A549 (cell line): ENCODE data around the gene RAB3GAP1. TPM values are rescaled to one million over a fixed set of nuclear protein-coding genes. Genes with fewer than 3 reads are reported as not detected.

ENCODE experiments used
- ATAC-seq, 2 experiments: fragments of 200-7000 bp in 1 of 2; fragments of >200 bp in 1 of 2; cut with Nextera tagmentation in 1 of 2; cut with Tn5 transposase in 1 of 2; 3 replicates each; pipeline versions ENCODE4 v1.8.0 to v1.9.1; 2018 to 2020; ENCODE audit warnings: mild to moderate bottlenecking in 1 of 2, moderate library complexity in 1 of 2
- CTCF ChIA-PET: fragments of 300-600 bp; sonication (Branson Sonifier 250); formaldehyde crosslinking; extraction: SDS; loops from one replicate; lab custom pipeline; 2021; ENCODE audit warnings: antibody characterized with exemption, inconsistent platforms; lab: Yijun Ruan, JAX
- POLR2A ChIA-PET: fragments of 350-600 bp; formaldehyde crosslinking; extraction: SDS; loops from one replicate; lab custom pipeline; 2021; ENCODE audit warnings: antibody characterized with exemption, inconsistent platforms; lab: Yijun Ruan, JAX
- DNase-seq, 2 experiments: peaks; one replicate each; pipeline versions ENCODE4 v3.0.0 to v3.0.0-alpha.2; 2011 to 2016; ENCODE audit warnings: low read depth in 1 of 2, low spot score in 1 of 2
- FAIRE-seq: peaks from 2 replicates; lab custom pipeline; 2011; peaks lifted over from hg19 to GRCh38; lab: Jason Lieb, UNC
- H3K27ac ChIP-seq, 2 experiments: fragments of >200 bp; sonication (Bioruptor Twin); formaldehyde crosslinking; 3 replicates each; pipeline ENCODE4 v1.5.1; 2016 to 2017
- H3K4me1 ChIP-seq: fragments of >200 bp; sonication (Bioruptor Twin); formaldehyde crosslinking; 3 replicates; pipeline ENCODE4 v1.6.1; 2016
- H3K4me2 ChIP-seq: fragments of >200 bp; sonication (Bioruptor Twin); formaldehyde crosslinking; 3 replicates; pipeline ENCODE4 v1.6.1; 2016
- H3K4me3 ChIP-seq: fragments of >200 bp; sonication (Bioruptor Twin); formaldehyde crosslinking; 3 replicates; pipeline ENCODE4 v1.5.1; 2016
- H3K9me3 ChIP-seq: fragments of >200 bp; sonication (Bioruptor Twin); formaldehyde crosslinking; 3 replicates; pipeline ENCODE4 v1.6.1; 2016
- CBX8 ChIP-seq: fragments of 200-600 bp; sonication (generic); IDR thresholded peaks from 2 replicates; pipeline ENCODE4 v1.6.1; 2016
- CEBPB ChIP-seq, 2 experiments: fragments of >200 bp in 1 of 2; sonication (Bioruptor Twin) in 1 of 2; formaldehyde crosslinking in 1 of 2; IDR thresholded peaks; 2 replicates each; pipeline ENCODE4 v1.6.1; 2012 to 2016
- CHD2 ChIP-seq: fragments of 150-350 bp; IDR thresholded peaks from 2 replicates; pipeline ENCODE4 v1.6.1; 2014; ENCODE audit warnings: low read length; ENCODE audit not compliant: partially characterized antibody
- CTCF ChIP-seq: fragments of >200 bp; sonication (Bioruptor Twin); formaldehyde crosslinking; IDR thresholded peaks from 3 replicates; pipeline ENCODE4 v1.5.1; 2016
- E2F6 ChIP-seq: IDR thresholded peaks from 2 replicates; pipeline ENCODE4 v1.6.1; 2012; ENCODE audit warnings: low read depth, borderline replicate concordance
- EHF ChIP-seq: fragments of 250-450 bp; sonication (Bioruptor Pico); IDR thresholded peaks from 2 replicates; pipeline ENCODE4 v1.5.0; 2020; ENCODE audit warnings: mild to moderate bottlenecking
- EHMT2 ChIP-seq: fragments of 200-600 bp; sonication (generic); IDR thresholded peaks from 2 replicates; pipeline ENCODE4 v1.6.1; 2016; ENCODE audit warnings: antibody characterized with exemption, low read depth, mild to moderate bottlenecking, moderate library complexity
- EP300 ChIP-seq, 2 experiments: fragments of >200 bp; sonication (Bioruptor Twin); formaldehyde crosslinking; IDR thresholded peaks; 2 replicates in 1 of 2; 3 replicates in 1 of 2; pipeline ENCODE4 v1.6.1; 2016 to 2017
- FOSB ChIP-seq: fragments of 250-450 bp; sonication (Bioruptor Pico); IDR thresholded peaks from 2 replicates; pipeline ENCODE4 v1.5.0; 2020; ENCODE audit warnings: mild to moderate bottlenecking, moderate library complexity
- FOSL2 ChIP-seq, 2 experiments: fragments of 450-650 bp in 1 of 2; fragments of >200 bp in 1 of 2; sonication (Bioruptor Twin) in 1 of 2; formaldehyde crosslinking; IDR thresholded peaks; 2 replicates each; pipeline versions ENCODE4 v1.5.0 to v1.6.1; 2016 to 2020; ENCODE audit warnings: mild to moderate bottlenecking in 1 of 2, moderate library complexity in 1 of 2
- HDAC2 ChIP-seq: fragments of 200-600 bp; sonication (generic); IDR thresholded peaks from 2 replicates; pipeline ENCODE4 v1.6.1; 2016
- HEYL ChIP-seq: fragments of 250-450 bp; sonication (Bioruptor Pico); IDR thresholded peaks from 2 replicates; pipeline ENCODE4 v1.8.0; 2021; ENCODE audit warnings: mild to moderate bottlenecking, moderate library complexity
- HOXA7 ChIP-seq: fragments of 250-450 bp; sonication (Bioruptor Pico); IDR thresholded peaks from 2 replicates; pipeline ENCODE4 v1.5.0; 2020; ENCODE audit warnings: mild to moderate bottlenecking, moderate library complexity
- JUN ChIP-seq, 2 experiments: fragments of >200 bp; sonication (Bioruptor Twin); formaldehyde crosslinking; IDR thresholded peaks; 2 replicates in 1 of 2; 3 replicates in 1 of 2; pipeline ENCODE4 v1.6.1; 2016 to 2017
- KDM5A ChIP-seq: fragments of 200-600 bp; sonication (generic); IDR thresholded peaks from 2 replicates; pipeline ENCODE4 v1.6.1; 2016; ENCODE audit warnings: antibody characterized with exemption, mild to moderate bottlenecking
- MYC ChIP-seq: IDR thresholded peaks from 2 replicates; pipeline ENCODE4 v1.6.1; 2012; ENCODE audit warnings: mild to moderate bottlenecking, inconsistent platforms, low read length, improper control_type of control experiment, borderline replicate concordance
- NFE2L2 ChIP-seq: fragments of 150-350 bp; conservative IDR thresholded peaks from 2 replicates; pipeline ENCODE4 v1.6.1; 2014; ENCODE audit warnings: low read length
- NPAS2 ChIP-seq: fragments of 250-450 bp; sonication (Bioruptor Pico); IDR thresholded peaks from 2 replicates; pipeline ENCODE4 v1.8.0; 2022; ENCODE audit warnings: mild to moderate bottlenecking, moderate library complexity, borderline replicate concordance
- PHF8 ChIP-seq: fragments of 200-600 bp; sonication (generic); IDR thresholded peaks from 2 replicates; pipeline ENCODE4 v1.6.1; 2016; ENCODE audit warnings: low read depth, mild to moderate bottlenecking, antibody characterized with exemption, moderate library complexity, borderline replicate concordance
- POLR2A ChIP-seq: IDR thresholded peaks from 2 replicates; pipeline ENCODE4 v1.6.1; 2012; ENCODE audit warnings: mild to moderate bottlenecking, low read length
- RCOR1 ChIP-seq: fragments of 150-350 bp; IDR thresholded peaks from 2 replicates; pipeline ENCODE4 v1.6.1; 2014; ENCODE audit warnings: antibody characterized with exemption, low read length, low read depth
- SMC3 ChIP-seq: fragments of >200 bp; sonication (Bioruptor Twin); formaldehyde crosslinking; IDR thresholded peaks from 3 replicates; pipeline ENCODE4 v1.6.1; 2018; ENCODE audit warnings: inconsistent platforms
- SREBF2 ChIP-seq: fragments of 450-650 bp; IDR thresholded peaks from 2 replicates; pipeline ENCODE4 v1.6.1; 2014; ENCODE audit warnings: mild to moderate bottlenecking, moderate library complexity
- TP53 ChIP-seq: fragments of 250-450 bp; sonication (Bioruptor Pico); IDR thresholded peaks from 2 replicates; pipeline ENCODE4 v1.5.0; 2021; ENCODE audit warnings: mild to moderate bottlenecking, moderate library complexity
- USF2 ChIP-seq: fragments of 450-650 bp; IDR thresholded peaks from 2 replicates; pipeline ENCODE4 v1.6.1; 2014; ENCODE audit warnings: antibody characterized with exemption
- ZNF302 ChIP-seq: fragments of 250-450 bp; sonication (Bioruptor Pico); IDR thresholded peaks from 2 replicates; pipeline ENCODE4 v1.9.0; 2021; ENCODE audit warnings: inconsistent platforms, mild to moderate bottlenecking, moderate library complexity
- ZSCAN20 ChIP-seq: fragments of 250-450 bp; sonication (Bioruptor Pico); IDR thresholded peaks from 2 replicates; pipeline ENCODE4 v1.8.0; 2022; ENCODE audit warnings: mild to moderate bottlenecking, moderate library complexity
- WGBS: methylation state at CpG from one replicate; pipeline ENCODE4 v1.1.6; 2017; ENCODE audit errors: missing lambda C conversion rate; 5-methylcytosine and 5-hydroxymethylcytosine counted together
- polyA plus RNA-seq, 4 experiments: library from polyadenylated mRNA; depleted of rRNA in 3 of 4; stranded (reverse); fragments of >200 nt; fragmentation: RNase III in 1 of 4; extraction: RNeasy Plus Mini Kit Qiagen cat#74134 plus additional on column Dnase treatment in 1 of 4; gene quantifications; 2 replicates in 3 of 4; 3 replicates in 1 of 4; pipeline ENCODE4 v1.2.3, GENCODE V29; 2011 to 2017

The RAB3GAP1 gene
- polyA plus RNA-seq, 2 of the 4 experiments (the other 2 are of a cell fraction) = 29.7 to 44.6 TPM

GRCh38 chr2:135159191-135159590, 107.1 kb downstream of the RAB3GAP1 start:
- Histone ChIP-seq H3K4me1 (no peaks in the 10 kb centered on the region), H3K4me2 (no peak overlapping the region), H3K27ac (no peak overlapping the region), H3K9me3 (no peaks in the 10 kb centered on the region), H3K4me3 (no peak overlapping the region)
- no peak for ATAC-seq
- no peak for DNase-seq
- no peak for TF ChIP-seq KDM5A
- TF ChIP-seq ZSCAN20 (CRISPR knock-in tag) = no peak
- TF ChIP-seq SREBF2 = no peak
- no peak for TF ChIP-seq TP53 (CRISPR knock-in tag)
- no peak for TF ChIP-seq PHF8
- no peak for TF ChIP-seq HDAC2
- TF ChIP-seq HEYL (CRISPR knock-in tag) = no peak
- no peak for TF ChIP-seq FOSL2 (IDR thresholded peaks at IDR 0.05)
- no peak for TF ChIP-seq FOSL2 (CRISPR knock-in tag; IDR thresholded peaks at IDR 0.05)
- no peak for TF ChIP-seq USF2
- TF ChIP-seq EP300 (IDR thresholded peaks at IDR 0.05) = no peak
- TF ChIP-seq E2F6 = no peak
- no peak for TF ChIP-seq CBX8
- TF ChIP-seq SMC3 = no peak
- TF ChIP-seq NPAS2 (CRISPR knock-in tag) = no peak
- TF ChIP-seq RCOR1 = no peak
- TF ChIP-seq FOSB (CRISPR knock-in tag) = no peak
- no peak for TF ChIP-seq NFE2L2
- no peak for TF ChIP-seq EHF (CRISPR knock-in tag)
- ChIA-PET CTCF (interaction anchor here (0.6 kb wide), 1 partner anchor 1681 kb away, joined by 3 read pairs; no protein-coding TSS in a partner anchor), POLR2A (no interaction called here)
- 84% methylated on average over 2 of the region's 2 CpGs for WGBS
- FAIRE-seq = no peak

GRCh38 chr2:135162377-135162776, 110.3 kb downstream of the RAB3GAP1 start:
- Histone ChIP-seq H3K4me3 (no peak overlapping the region), H3K9me3 (no peaks in the 10 kb centered on the region), H3K4me2 (no peak overlapping the region), H3K4me1 (no peaks in the 10 kb centered on the region), H3K27ac (no peak overlapping the region)
- FAIRE-seq (no peak), ATAC-seq (no peak), DNase-seq (no peak)
- ChIA-PET CTCF (no interaction called here), POLR2A (no interaction called here)
- TF ChIP-seq CTCF = no peak
- TF ChIP-seq POLR2A = no peak
- TF ChIP-seq USF2 = no peak
- no peak for TF ChIP-seq EHMT2
- WGBS = 90% methylated on average over 5 of the region's 5 CpGs

GRCh38 chr2:135162786-135163185, 110.7 kb downstream of the RAB3GAP1 start:
- POLR2A ChIA-PET = no interaction called here
- no peak overlapping the region for H3K27ac ChIP-seq
- no peak overlapping the region for H3K4me3 ChIP-seq
- no peaks in the 10 kb centered on the region for H3K4me1 ChIP-seq
- WGBS = 90% methylated on average over 4 of the region's 4 CpGs
- DNase-seq (no peak), FAIRE-seq (no peak), ATAC-seq (no peak)
- H3K9me3 ChIP-seq = no peaks in the 10 kb centered on the region
- H3K4me2 ChIP-seq = no peak overlapping the region
- no peak for TF ChIP-seq CEBPB (IDR thresholded peaks at IDR 0.05)
- TF ChIP-seq HOXA7 (CRISPR knock-in tag) = no peak
- TF ChIP-seq CHD2 = no peak
- no peak for TF ChIP-seq MYC
- TF ChIP-seq NPAS2 (CRISPR knock-in tag) = no peak
- TF ChIP-seq CBX8 = no peak
- no peak for TF ChIP-seq ZNF302
- TF ChIP-seq TP53 (CRISPR knock-in tag) = no peak
- TF ChIP-seq JUN (IDR thresholded peaks at IDR 0.05) = no peak
- CTCF ChIA-PET = interaction anchor here (1.0 kb wide), 1 partner anchor 159 kb away, joined by 4 read pairs; no protein-coding TSS in a partner anchor
